ENCODE data around the gene PATJ.
"Not testable (repeated sequence)": the region's sequence is repeated elsewhere in the genome, so short reads cannot be mapped to it uniquely, and the experiment has no call there.

Gene PATJ

GRCh38 chr1:61966450-61967225 is 224.4 kb downstream of the PATJ start:
- H3K79me1 ChIP-seq (ENCODE audit: low read length); H3K4me1 ChIP-seq (ENCODE audit: control insufficient read depth, low read depth, low read length); H3K9ac ChIP-seq (ENCODE audit: low read length); H3K4me3 ChIP-seq (ENCODE audit: low read length); H3K27me3 ChIP-seq (ENCODE audit: insufficient read depth, low read length, poor library complexity); H3K79me2 ChIP-seq (ENCODE audit: control insufficient read depth, insufficient read depth, low read length); H2AK5ac ChIP-seq (ENCODE audit: low read length); H3K56ac ChIP-seq (ENCODE audit: low read length); H3K18ac ChIP-seq (ENCODE audit: low read length); H3K4ac ChIP-seq (ENCODE audit: low read depth, low read length); H2BK120ac ChIP-seq (ENCODE audit: low read depth, low read length); H3K23ac ChIP-seq (ENCODE audit: low read length); H2BK5ac ChIP-seq (ENCODE audit: low read length); H2BK15ac ChIP-seq (replicated peaks; ENCODE audit: low read depth); H4K5ac ChIP-seq (ENCODE audit: low read length); H3K27ac ChIP-seq (ENCODE audit: low read depth, low read length); H3K36me3 ChIP-seq (ENCODE audit: control insufficient read depth, insufficient read depth, low read length); H4K8ac ChIP-seq (ENCODE audit: low read depth, low read length); H3K4me2 ChIP-seq (ENCODE audit: low read length): not testable (repeated sequence)
- WGBS (ENCODE audit: extremely low coverage, insufficient coverage, low lambda C conversion rate): no CpG with 5 or more reads among the region's 9 CpGs
- DNase-seq: peak; percentile 52

- no peaks in the 10 kb centered on the region for H3K79me1 ChIP-seq (ENCODE audit: low read length)
- H3K4me1 ChIP-seq (ENCODE audit: control insufficient read depth, low read depth, low read length): peaks cover 1% of the 10 kb centered on the region
- no peak overlapping the region for H4K8ac ChIP-seq (ENCODE audit: low read depth, low read length)
- peak; percentile 17 for DNase-seq
- H2BK15ac ChIP-seq (replicated peaks; ENCODE audit: low read depth): no peak overlapping the region
- no CpG with 5 or more reads among the region's 3 CpGs for WGBS (ENCODE audit: extremely low coverage, insufficient coverage, low lambda C conversion rate)
- H3K4me2 ChIP-seq (ENCODE audit: low read length): no peak overlapping the region
- H3K56ac ChIP-seq (ENCODE audit: low read length): no peak overlapping the region
- H2AK5ac ChIP-seq (ENCODE audit: low read length): no peak overlapping the region
- H3K27me3 ChIP-seq (ENCODE audit: insufficient read depth, low read length, poor library complexity): no peaks in the 10 kb centered on the region
- H3K9ac ChIP-seq (ENCODE audit: low read length): no peak overlapping the region
- no peaks in the 10 kb centered on the region for H3K79me2 ChIP-seq (ENCODE audit: control insufficient read depth, insufficient read depth, low read length)
- no peak overlapping the region for H3K18ac ChIP-seq (ENCODE audit: low read length)
- H3K4ac ChIP-seq (ENCODE audit: low read depth, low read length): no peak overlapping the region
- H3K27ac ChIP-seq (ENCODE audit: low read depth, low read length): no peak overlapping the region
- no peak overlapping the region for H3K23ac ChIP-seq (ENCODE audit: low read length)
- no peak overlapping the region for H2BK5ac ChIP-seq (ENCODE audit: low read length)
- H3K4me3 ChIP-seq (ENCODE audit: low read length): no peak overlapping the region
- H4K5ac ChIP-seq (ENCODE audit: low read length): no peak overlapping the region
- H3K36me3 ChIP-seq (ENCODE audit: control insufficient read depth, insufficient read depth, low read length): no peaks in the 10 kb centered on the region
- H2BK120ac ChIP-seq (ENCODE audit: low read depth, low read length): no peak overlapping the region
These were observed 225.5 kb downstream of the PATJ start for GRCh38 chr1:61967750-61968149.

GRCh38 chr1:61968869-61969268 is 226.6 kb downstream of the PATJ start:
- no peaks in the 10 kb centered on the region for H3K27me3 ChIP-seq (ENCODE audit: insufficient read depth, low read length, poor library complexity)
- no peak overlapping the region for H3K18ac ChIP-seq (ENCODE audit: low read length)
- no peak overlapping the region for H3K4me3 ChIP-seq (ENCODE audit: low read length)
- H2BK120ac ChIP-seq (ENCODE audit: low read depth, low read length): no peak overlapping the region
- H3K79me2 ChIP-seq (ENCODE audit: control insufficient read depth, insufficient read depth, low read length): no peaks in the 10 kb centered on the region
- no peak overlapping the region for H4K5ac ChIP-seq (ENCODE audit: low read length)
- no peak overlapping the region for H2BK5ac ChIP-seq (ENCODE audit: low read length)
- no CpG with 5 or more reads among the region's 1 CpG for WGBS (ENCODE audit: extremely low coverage, insufficient coverage, low lambda C conversion rate)
- no peak overlapping the region for H3K27ac ChIP-seq (ENCODE audit: low read depth, low read length)
- H3K4ac ChIP-seq (ENCODE audit: low read depth, low read length): no peak overlapping the region
- H3K79me1 ChIP-seq (ENCODE audit: low read length): no peaks in the 10 kb centered on the region
- H3K36me3 ChIP-seq (ENCODE audit: control insufficient read depth, insufficient read depth, low read length): no peaks in the 10 kb centered on the region
- no peak for DNase-seq
- H3K9ac ChIP-seq (ENCODE audit: low read length): no peak overlapping the region
- no peak overlapping the region for H2AK5ac ChIP-seq (ENCODE audit: low read length)
- H3K56ac ChIP-seq (ENCODE audit: low read length): no peak overlapping the region
- H3K4me2 ChIP-seq (ENCODE audit: low read length): no peak overlapping the region
- no peak overlapping the region for H2BK15ac ChIP-seq (replicated peaks; ENCODE audit: low read depth)
- no peak overlapping the region for H4K8ac ChIP-seq (ENCODE audit: low read depth, low read length)
- H3K23ac ChIP-seq (ENCODE audit: low read length): no peak overlapping the region
- H3K4me1 ChIP-seq (ENCODE audit: control insufficient read depth, low read depth, low read length): peaks cover 1% of the 10 kb centered on the region

- H3K27ac ChIP-seq (ENCODE audit: low read depth, low read length): no peak overlapping the region
- no peak for DNase-seq
- H3K56ac ChIP-seq (ENCODE audit: low read length): no peak overlapping the region
- H3K4me2 ChIP-seq (ENCODE audit: low read length): no peak overlapping the region
- no peak overlapping the region for H4K5ac ChIP-seq (ENCODE audit: low read length)
- H3K23ac ChIP-seq (ENCODE audit: low read length): no peak overlapping the region
- no peak overlapping the region for H2BK120ac ChIP-seq (ENCODE audit: low read depth, low read length)
- no peak overlapping the region for H2BK15ac ChIP-seq (replicated peaks; ENCODE audit: low read depth)
- H2BK5ac ChIP-seq (ENCODE audit: low read length): no peak overlapping the region
- H4K8ac ChIP-seq (ENCODE audit: low read depth, low read length): no peak overlapping the region
- no peaks in the 10 kb centered on the region for H3K36me3 ChIP-seq (ENCODE audit: control insufficient read depth, insufficient read depth, low read length)
- H3K79me1 ChIP-seq (ENCODE audit: low read length): no peaks in the 10 kb centered on the region
- H2AK5ac ChIP-seq (ENCODE audit: low read length): no peak overlapping the region
- H3K18ac ChIP-seq (ENCODE audit: low read length): no peak overlapping the region
- no peaks in the 10 kb centered on the region for H3K27me3 ChIP-seq (ENCODE audit: insufficient read depth, low read length, poor library complexity)
- no peak overlapping the region for H3K9ac ChIP-seq (ENCODE audit: low read length)
- H3K79me2 ChIP-seq (ENCODE audit: control insufficient read depth, insufficient read depth, low read length): no peaks in the 10 kb centered on the region
- no peak overlapping the region for H3K4ac ChIP-seq (ENCODE audit: low read depth, low read length)
- no peak overlapping the region for H3K4me3 ChIP-seq (ENCODE audit: low read length)
- H3K4me1 ChIP-seq (ENCODE audit: control insufficient read depth, low read depth, low read length): peaks cover 1% of the 10 kb centered on the region
- WGBS (ENCODE audit: extremely low coverage, insufficient coverage, low lambda C conversion rate): no CpG with 5 or more reads among the region's 8 CpGs
These were observed 231.0 kb downstream of the PATJ start for GRCh38 chr1:61973100-61973837.

- no peaks in the 10 kb centered on the region for H3K36me3 ChIP-seq (ENCODE audit: control insufficient read depth, insufficient read depth, low read length)
- H3K56ac ChIP-seq (ENCODE audit: low read length): no peak overlapping the region
- no peak overlapping the region for H3K23ac ChIP-seq (ENCODE audit: low read length)
- H2AK5ac ChIP-seq (ENCODE audit: low read length): no peak overlapping the region
- no peaks in the 10 kb centered on the region for H3K79me2 ChIP-seq (ENCODE audit: control insufficient read depth, insufficient read depth, low read length)
- H3K4me3 ChIP-seq (ENCODE audit: low read length): no peak overlapping the region
- no peak overlapping the region for H4K5ac ChIP-seq (ENCODE audit: low read length)
- no peak overlapping the region for H4K8ac ChIP-seq (ENCODE audit: low read depth, low read length)
- no peak overlapping the region for H2BK15ac ChIP-seq (replicated peaks; ENCODE audit: low read depth)
- H3K79me1 ChIP-seq (ENCODE audit: low read length): no peaks in the 10 kb centered on the region
- no peak overlapping the region for H2BK5ac ChIP-seq (ENCODE audit: low read length)
- WGBS (ENCODE audit: extremely low coverage, insufficient coverage, low lambda C conversion rate): no CpG with 5 or more reads among the region's 4 CpGs
- no peak overlapping the region for H3K4me2 ChIP-seq (ENCODE audit: low read length)
- no peak overlapping the region for H3K27ac ChIP-seq (ENCODE audit: low read depth, low read length)
- H3K9ac ChIP-seq (ENCODE audit: low read length): no peak overlapping the region
- peaks cover 1% of the 10 kb centered on the region for H3K4me1 ChIP-seq (ENCODE audit: control insufficient read depth, low read depth, low read length)
- H3K27me3 ChIP-seq (ENCODE audit: insufficient read depth, low read length, poor library complexity): no peaks in the 10 kb centered on the region
- no peak overlapping the region for H3K18ac ChIP-seq (ENCODE audit: low read length)
- no peak overlapping the region for H2BK120ac ChIP-seq (ENCODE audit: low read depth, low read length)
- DNase-seq: peak; percentile 42
- no peak overlapping the region for H3K4ac ChIP-seq (ENCODE audit: low read depth, low read length)
These were observed 233.4 kb downstream of the PATJ start for GRCh38 chr1:61975638-61976037.
